Right lung (tissue), 5 donors: ENCODE measurements around the gene GAB3. TPM values are rescaled to one million over a fixed set of nuclear protein-coding genes. Genes with fewer than 3 reads are reported as not detected.
A peak's percentile ranks its signal among the peaks of the same experiment; 100 is the strongest.
"Not testable (repeated sequence)": the region's sequence is repeated elsewhere in the genome, so short reads cannot be mapped to it uniquely, and the experiment has no call there.

Experiments
- DNase-seq, 2 donors: peaks; one replicate each; pipeline ENCODE4 v3.0.0-alpha.2; 2013
- polyA plus RNA-seq, 5 donors: library from polyadenylated mRNA; unstranded; fragments of 120-200 nt; gene quantifications; one replicate each; pipeline versions ENCODE4 v1.2.1 to v1.2.3, GENCODE V29; 2013; ENCODE audit warnings: inconsistent platforms in 1 of 5, low replicate concordance in 1 of 5; ENCODE audit not compliant: insufficient read length in 5 of 5, insufficient read depth in 1 of 5

The GAB3 gene
- polyA plus RNA-seq, 5 donors, result 6.8 to 8.4 (median 8.3) TPM

DNA sequence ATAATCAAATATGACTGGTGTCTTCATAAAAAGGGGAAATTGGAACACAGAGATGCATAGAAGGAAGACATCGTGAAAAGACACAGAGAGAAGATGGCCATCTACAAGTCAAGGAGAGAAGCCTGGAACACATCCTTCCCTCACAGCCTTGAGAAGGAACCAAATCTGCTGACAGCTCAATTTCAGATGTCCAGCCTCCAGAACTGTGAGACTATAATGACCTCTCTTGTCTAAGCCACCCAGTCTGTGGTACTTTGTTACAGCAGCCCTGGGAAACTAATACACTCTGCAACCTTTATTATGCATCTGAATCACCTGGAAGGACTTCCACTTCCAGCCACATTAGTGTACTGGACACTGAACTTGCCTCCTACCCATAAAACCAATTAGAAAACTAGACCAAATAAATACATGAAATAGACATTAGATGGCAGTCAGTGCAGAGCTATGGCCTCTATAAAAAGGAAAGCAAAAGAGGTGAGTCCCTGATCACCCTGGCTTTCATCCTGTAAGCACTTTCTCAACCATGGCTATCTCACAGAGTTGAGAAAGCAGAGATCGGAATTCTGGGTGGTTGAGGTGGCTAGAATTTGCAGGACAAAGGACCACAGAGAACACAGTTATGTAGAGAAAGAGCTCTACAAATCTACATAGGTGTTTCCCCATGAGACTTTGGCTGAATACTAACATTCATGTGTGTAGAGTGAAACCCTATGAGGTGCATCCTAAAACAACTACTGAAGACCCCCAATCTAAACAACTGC lies 25.7 kb downstream of the GAB3 start:
- DNase-seq, result no peak

DNA sequence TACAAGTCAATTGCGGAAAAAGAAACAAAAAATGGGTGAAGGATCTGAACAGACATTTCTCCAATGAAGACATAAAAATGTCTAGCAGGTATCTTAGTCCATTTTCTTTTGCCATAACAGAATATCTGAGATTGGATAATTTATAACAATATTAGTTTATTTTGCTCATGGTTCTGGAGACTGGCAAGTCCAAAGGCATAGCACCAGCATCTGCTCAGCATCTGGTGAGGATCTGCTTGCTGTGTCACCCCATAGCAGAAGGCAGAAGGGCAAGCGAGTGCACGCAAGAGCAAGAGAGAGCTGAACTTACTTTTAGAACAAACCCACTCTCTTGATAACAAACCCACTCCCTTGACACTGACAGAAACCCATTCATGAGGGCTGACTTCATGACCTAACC lies 29.7 kb downstream of the GAB3 start:
- no peak for DNase-seq

- no peak for DNase-seq
These were observed 30.8 kb downstream of the GAB3 start for GRCh38 chrX:154720067-154720466.

GRCh38 chrX:154719132-154719675 lies 31.7 kb downstream of the GAB3 start:
- no peak for DNase-seq

DNA sequence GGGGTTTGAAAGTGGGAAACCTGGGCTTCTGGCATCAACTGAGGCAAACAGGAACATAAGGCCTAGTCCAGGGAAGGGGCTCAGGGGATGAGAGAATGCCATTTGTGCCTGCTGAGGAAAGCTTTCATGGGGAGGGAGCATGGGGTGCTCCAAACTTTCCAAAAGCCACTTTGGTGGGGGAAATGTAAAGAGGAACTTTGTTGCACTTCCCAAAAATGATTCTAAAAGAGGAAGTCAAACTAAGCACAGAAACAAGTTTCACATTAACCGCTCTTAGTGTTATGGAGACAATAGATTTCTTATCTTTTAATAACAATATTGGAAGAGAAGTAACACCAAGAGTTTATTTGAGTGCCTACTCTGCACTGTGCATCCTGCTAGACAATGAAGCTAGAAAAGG lies 32.3 kb downstream of the GAB3 start:
- no peak for DNase-seq

GRCh38 chrX:154717824-154718223 lies 33.1 kb downstream of the GAB3 start:
- no peak for DNase-seq

GRCh38 chrX:154715825-154716224 lies 35.1 kb downstream of the GAB3 start:
- no peak for DNase-seq

DNA sequence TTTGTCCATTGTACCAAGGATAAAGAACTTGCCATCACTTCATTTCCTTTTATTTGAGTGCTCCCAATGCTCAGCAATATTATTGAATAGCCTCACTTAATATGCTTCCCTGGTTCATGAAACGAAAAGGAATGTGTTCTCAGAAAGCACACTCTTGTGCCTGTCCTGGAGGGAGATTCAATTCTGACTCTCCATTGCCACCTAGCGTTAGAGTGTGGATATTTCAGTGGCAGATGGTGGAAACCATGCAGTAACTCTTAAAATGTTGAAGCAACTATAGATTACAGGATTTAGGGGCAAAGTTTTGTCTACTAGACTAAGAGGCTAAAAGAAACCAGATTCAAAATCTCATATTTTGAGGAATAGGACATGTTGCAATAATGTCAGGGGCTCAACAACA lies 36.0 kb downstream of the GAB3 start:
- no peak for DNase-seq

GRCh38 chrX:154712781-154713740 lies 37.8 kb downstream of the GAB3 start:
- DNase-seq, result no peak

GRCh38 chrX:154711264-154711663 lies 39.6 kb downstream of the GAB3 start:
- DNase-seq, result no peak

DNA sequence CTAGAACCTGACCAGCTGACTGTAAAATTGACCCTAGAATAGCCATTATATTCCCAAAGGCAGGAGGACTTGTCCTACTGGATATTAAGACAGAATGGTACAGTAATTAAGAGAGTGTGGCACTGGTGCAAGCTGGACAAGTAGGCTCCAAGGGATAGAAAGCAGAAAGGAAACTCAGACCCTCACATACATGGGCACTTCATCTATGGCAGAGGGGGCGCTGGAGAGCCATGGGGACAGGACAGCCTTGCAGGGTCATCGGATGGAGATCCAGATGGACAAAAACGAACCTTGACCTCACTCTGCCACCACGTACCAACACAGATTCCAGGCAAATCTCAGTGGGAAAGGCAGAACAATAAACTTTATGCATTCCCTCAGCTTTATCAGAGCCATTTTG lies 40.6 kb downstream of the GAB3 start:
- no peak for DNase-seq

DNA sequence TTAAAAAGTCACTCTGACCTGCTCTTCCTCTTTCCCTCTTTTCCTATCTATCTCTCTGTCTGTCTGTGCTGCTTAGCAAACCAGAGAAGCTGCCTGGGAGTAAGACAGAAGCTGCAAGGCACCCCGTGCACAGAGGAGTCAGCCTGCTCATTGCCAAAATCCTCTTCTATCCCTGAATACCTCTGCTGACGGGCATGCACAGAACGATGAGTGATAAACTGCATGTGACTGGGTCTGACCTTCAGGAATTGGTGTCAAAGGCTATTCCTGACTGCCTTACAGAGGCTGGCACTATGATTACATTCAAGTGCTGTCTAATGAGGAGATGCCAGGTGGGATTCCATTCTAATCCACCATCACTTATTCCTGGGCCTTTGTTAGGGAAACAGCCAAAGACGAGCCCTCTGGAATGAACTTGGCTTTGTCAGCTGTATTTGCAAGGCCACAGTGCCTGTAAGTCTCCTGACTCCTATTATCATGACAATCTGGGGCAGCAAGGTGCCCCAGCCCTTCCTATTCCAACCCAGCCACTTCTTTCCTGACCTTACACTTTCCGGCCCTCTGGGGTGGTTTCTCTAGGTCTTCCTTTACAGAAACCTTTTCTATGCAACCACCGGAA lies 52.1 kb downstream of the GAB3 start:
- no peak for DNase-seq

GRCh38 chrX:154696676-154697045 lies 54.2 kb downstream of the GAB3 start:
- no peak for DNase-seq

DNA sequence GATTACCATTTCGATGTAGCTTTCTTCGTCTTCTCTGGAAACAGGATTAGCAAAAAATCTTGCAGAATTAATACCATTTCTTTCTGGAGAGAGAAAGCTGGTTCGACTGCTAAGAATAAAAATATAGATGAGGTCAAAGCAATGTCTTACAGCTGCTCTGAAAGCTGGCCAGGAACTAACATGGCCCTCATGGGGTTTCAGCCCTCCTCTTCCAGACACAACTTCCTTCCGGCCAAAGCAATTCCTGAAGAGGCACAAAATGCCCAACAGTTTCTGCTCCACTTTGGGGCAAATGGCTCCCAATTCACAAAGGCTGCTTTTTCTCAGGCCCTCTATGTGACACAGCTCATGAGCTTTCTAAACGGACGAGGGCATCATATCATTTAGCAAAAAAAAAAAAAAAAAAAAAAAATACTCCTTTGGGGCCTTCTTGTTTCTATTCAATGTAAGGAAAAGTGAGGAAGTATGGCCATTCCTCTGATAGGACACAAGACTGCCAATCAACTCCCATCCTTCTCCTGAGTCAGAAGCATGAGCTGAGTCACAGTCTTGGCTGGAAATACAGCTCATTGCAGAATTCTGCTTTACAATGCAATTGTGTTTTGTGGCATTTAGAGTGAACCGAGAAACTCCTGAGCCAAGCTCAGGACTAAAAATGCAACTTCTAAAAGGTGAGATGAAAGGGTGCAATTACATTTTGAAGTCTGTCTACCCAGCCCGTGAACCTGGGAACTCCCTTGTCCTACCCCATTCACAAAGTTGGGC lies 54.8 kb downstream of the GAB3 start:
- peak in 1 of 2 donors; percentile 25 for DNase-seq

DNA sequence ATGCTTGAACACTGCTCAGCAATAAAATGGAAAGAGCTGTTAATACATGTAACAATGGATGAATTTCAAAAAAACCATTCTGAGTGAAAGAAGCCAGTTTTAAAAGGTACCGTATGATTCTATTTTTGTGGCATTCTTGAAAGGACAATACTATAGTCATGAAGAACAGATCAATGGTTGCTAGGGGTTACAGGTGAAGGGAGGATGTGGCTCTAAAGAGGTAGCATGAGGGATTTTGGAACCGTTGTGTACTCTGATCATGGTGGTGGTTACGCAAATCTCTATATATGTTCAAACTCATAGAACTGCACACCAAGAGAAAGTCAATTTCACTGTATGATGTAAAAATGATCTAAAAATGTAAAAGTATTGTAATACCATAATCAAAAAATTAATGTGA lies 57.5 kb downstream of the GAB3 start:
- DNase-seq, result no peak

- not testable (repeated sequence) for DNase-seq
These were observed 60.4 kb downstream of the GAB3 start for GRCh38 chrX:154690438-154690837.

DNA sequence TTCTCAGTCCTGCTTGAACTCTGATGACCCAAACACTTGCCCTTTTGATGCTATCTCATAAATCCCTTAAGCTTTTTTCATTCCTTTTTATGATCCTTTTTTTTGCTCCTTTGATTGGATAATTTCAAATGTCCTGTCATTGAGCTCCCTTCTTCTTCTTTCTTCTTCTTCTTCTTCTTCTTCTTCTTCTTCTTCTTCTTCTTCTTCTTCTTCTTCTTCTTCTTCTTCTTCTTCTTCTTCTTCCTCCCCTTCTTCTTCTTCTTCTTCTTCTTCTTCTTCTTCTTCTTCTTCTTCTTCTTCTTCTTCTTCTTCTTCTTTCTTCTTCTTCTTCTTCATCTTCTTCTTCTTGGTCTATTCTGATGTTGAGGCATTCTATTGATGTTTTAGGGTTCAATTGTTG lies 78.8 kb downstream of the GAB3 start:
- DNase-seq, result not testable (repeated sequence)

DNA sequence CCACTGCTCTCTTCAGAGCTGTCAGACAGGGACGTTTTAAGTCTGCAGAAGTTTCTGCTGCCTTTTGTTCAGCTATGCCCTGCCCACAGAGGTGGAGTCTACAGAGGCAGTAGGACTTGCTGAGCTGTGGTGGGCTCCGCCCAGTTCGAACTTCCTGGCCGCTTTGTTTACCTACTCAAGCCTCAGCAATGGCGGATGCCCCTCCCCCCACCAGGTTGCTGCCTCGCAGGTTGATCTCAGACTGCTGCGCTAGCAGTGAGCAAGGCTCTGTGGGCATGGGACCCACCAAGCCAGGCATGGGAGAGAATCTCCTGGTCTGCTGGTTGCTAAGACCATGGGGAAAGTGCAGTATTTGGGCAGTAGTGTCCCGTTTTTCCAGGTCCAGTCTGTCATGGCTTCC lies 80.0 kb downstream of the GAB3 start:
- DNase-seq, result not testable (repeated sequence)

- no peak for DNase-seq
These were observed 89.0 kb downstream of the GAB3 start for GRCh38 chrX:154661899-154662298.

GRCh38 chrX:154661170-154661569 lies 89.7 kb downstream of the GAB3 start:
- no peak for DNase-seq

- no peak for DNase-seq
These were observed 90.3 kb downstream of the GAB3 start for GRCh38 chrX:154660541-154660940.
